ENCODE measurements around the gene CHM.
"Not testable (repeated sequence)": the region's sequence is repeated elsewhere in the genome, so short reads cannot be mapped to it uniquely, and the experiment has no call there.

The CHM gene

GRCh38 chrX:86021652-86022289 lies 25.6 kb downstream of the CHM start:
- Histone ChIP-seq H3K36me3 (ENCODE audit: insufficient read depth, low read length) (peaks cover 26% of the 10 kb centered on the region; the same call in 1 of the 2 replicates), H3K4me1 (ENCODE audit: insufficient read depth, low read length) (no peaks in the 10 kb centered on the region), H3K9ac (ENCODE audit: low read depth, low read length) (no peak overlapping the region), H3K9me3 (ENCODE audit: insufficient read depth, low read depth, low read length) (no peaks in the 10 kb centered on the region), H3K27me3 (ENCODE audit: insufficient read depth, low read length) (no peaks in the 10 kb centered on the region), H3K4me3 (ENCODE audit: low read length) (no peak overlapping the region), H3K27ac (ENCODE audit: low read depth, low read length) (no peak overlapping the region)

DNA sequence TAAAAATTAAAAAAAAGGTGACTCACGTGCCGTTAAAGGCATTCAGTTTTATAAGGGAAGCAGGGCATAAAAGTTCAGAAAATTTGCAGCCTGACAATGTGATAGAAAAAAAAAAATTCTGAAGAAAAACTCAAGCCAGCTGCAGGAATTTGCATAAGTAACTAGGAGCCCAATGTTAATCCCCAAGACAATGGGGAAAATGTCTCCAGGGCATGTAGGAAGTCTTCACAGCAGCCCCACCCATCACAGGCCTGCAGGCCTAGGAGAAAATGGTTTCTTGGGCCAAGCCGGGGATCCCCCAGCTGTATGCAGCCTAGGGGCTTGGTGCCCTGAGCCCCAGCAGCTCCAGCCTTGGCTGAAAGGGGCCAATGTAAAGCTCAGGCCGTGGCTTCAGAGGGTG lies 31.2 kb downstream of the CHM start:
- Histone ChIP-seq H3K27ac (ENCODE audit: low read depth, low read length) (no peak overlapping the region), H3K4me3 (ENCODE audit: low read length) (no peak overlapping the region), H3K4me1 (ENCODE audit: insufficient read depth, low read length) (peaks cover 27% of the 10 kb centered on the region), H3K9ac (ENCODE audit: low read depth, low read length) (no peak overlapping the region), H3K36me3 (ENCODE audit: insufficient read depth, low read length) (no peaks in the 10 kb centered on the region), H3K27me3 (ENCODE audit: insufficient read depth, low read length) (no peaks in the 10 kb centered on the region), H3K9me3 (ENCODE audit: insufficient read depth, low read depth, low read length) (no peaks in the 10 kb centered on the region)
- 68% methylated on average over 4 of the region's 4 CpGs for WGBS

DNA sequence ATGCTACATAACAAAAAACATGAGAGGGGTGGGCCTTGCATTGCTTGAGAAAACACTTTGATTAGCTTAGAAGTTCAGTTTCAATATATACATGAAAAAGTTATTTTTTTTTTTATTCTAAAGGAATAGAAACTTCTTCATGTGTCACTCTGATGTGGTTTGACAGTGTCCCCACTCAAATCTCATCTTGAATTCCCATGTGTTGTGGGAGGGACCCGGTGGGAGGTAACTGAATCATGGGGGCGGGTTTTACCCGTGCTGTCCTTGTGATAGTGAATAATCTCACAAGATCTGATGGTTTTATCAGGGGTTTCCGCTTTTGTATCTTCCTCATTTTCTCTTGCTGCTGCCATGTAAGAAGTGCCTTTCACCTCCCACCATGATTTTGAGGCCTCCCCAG lies 32.4 kb downstream of the CHM start:
- not testable (repeated sequence) for H3K36me3 ChIP-seq (ENCODE audit: insufficient read depth, low read length); H3K9me3 ChIP-seq (ENCODE audit: insufficient read depth, low read depth, low read length); H3K4me3 ChIP-seq (ENCODE audit: low read length); H3K27ac ChIP-seq (ENCODE audit: low read depth, low read length); H3K27me3 ChIP-seq (ENCODE audit: insufficient read depth, low read length); H3K9ac ChIP-seq (ENCODE audit: low read depth, low read length)
- WGBS, result 80% methylated on average over 4 of the region's 4 CpGs
- H3K4me1 ChIP-seq (ENCODE audit: insufficient read depth, low read length), result peaks cover 27% of the 10 kb centered on the region

DNA sequence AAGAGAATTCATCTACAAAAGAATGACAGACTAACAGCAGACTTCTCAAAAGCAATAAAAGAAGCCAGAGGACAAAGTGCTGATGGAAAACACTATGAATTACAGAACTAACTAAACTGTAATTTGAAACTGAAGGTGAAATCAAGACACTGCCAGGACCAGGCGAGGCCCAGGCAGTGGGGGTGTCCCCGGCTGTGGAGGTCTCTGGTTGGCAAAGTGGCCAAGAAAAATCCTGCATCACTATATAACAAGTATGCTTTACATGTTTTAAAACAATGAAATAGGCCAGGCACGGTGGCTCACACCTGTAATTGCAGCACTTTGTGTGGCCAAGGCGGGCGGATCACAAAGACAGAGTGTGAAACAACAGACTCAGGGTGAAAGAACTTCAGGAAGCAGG lies 32.9 kb downstream of the CHM start:
- H3K4me1 ChIP-seq (ENCODE audit: insufficient read depth, low read length), result peaks cover 27% of the 10 kb centered on the region
- WGBS, result 55% methylated on average over 3 of the region's 5 CpGs
- peak overlapping the region; percentile 55 for H3K27ac ChIP-seq (ENCODE audit: low read depth, low read length)
- H3K9me3 ChIP-seq (ENCODE audit: insufficient read depth, low read depth, low read length), result no peaks in the 10 kb centered on the region
- H3K9ac ChIP-seq (ENCODE audit: low read depth, low read length), result no peak overlapping the region
- no peaks in the 10 kb centered on the region for H3K27me3 ChIP-seq (ENCODE audit: insufficient read depth, low read length)
- H3K36me3 ChIP-seq (ENCODE audit: insufficient read depth, low read length), result no peaks in the 10 kb centered on the region
- H3K4me3 ChIP-seq (ENCODE audit: low read length), result no peak overlapping the region

GRCh38 chrX:86013792-86014191 lies 33.6 kb downstream of the CHM start:
- Histone ChIP-seq H3K4me1 (ENCODE audit: insufficient read depth, low read length) (peaks cover 27% of the 10 kb centered on the region), H3K9me3 (ENCODE audit: insufficient read depth, low read depth, low read length) (no peaks in the 10 kb centered on the region), H3K27ac (ENCODE audit: low read depth, low read length) (peak overlapping the region; percentile 18; the same call in 1 of the 2 replicates), H3K36me3 (ENCODE audit: insufficient read depth, low read length) (no peaks in the 10 kb centered on the region), H3K27me3 (ENCODE audit: insufficient read depth, low read length) (no peaks in the 10 kb centered on the region), H3K9ac (ENCODE audit: low read depth, low read length) (no peak overlapping the region), H3K4me3 (ENCODE audit: low read length) (no peak overlapping the region)
- WGBS, result 83% methylated on average over 2 of the region's 3 CpGs

GRCh38 chrX:86012188-86012587 lies 35.2 kb downstream of the CHM start:
- WGBS, result 71% methylated on average over 1 of the region's 1 CpG
- Histone ChIP-seq H3K9ac (ENCODE audit: low read depth, low read length) (no peak overlapping the region), H3K4me3 (ENCODE audit: low read length) (no peak overlapping the region), H3K4me1 (ENCODE audit: insufficient read depth, low read length) (peaks cover 27% of the 10 kb centered on the region), H3K36me3 (ENCODE audit: insufficient read depth, low read length) (no peaks in the 10 kb centered on the region), H3K27me3 (ENCODE audit: insufficient read depth, low read length) (no peaks in the 10 kb centered on the region), H3K27ac (ENCODE audit: low read depth, low read length) (no peak overlapping the region; the same call in 1 of the 2 replicates), H3K9me3 (ENCODE audit: insufficient read depth, low read depth, low read length) (no peaks in the 10 kb centered on the region)

- peaks cover 27% of the 10 kb centered on the region for H3K4me1 ChIP-seq (ENCODE audit: insufficient read depth, low read length)
- H3K4me3 ChIP-seq (ENCODE audit: low read length); H3K9ac ChIP-seq (ENCODE audit: low read depth, low read length); H3K36me3 ChIP-seq (ENCODE audit: insufficient read depth, low read length); H3K27me3 ChIP-seq (ENCODE audit: insufficient read depth, low read length); H3K9me3 ChIP-seq (ENCODE audit: insufficient read depth, low read depth, low read length); H3K27ac ChIP-seq (ENCODE audit: low read depth, low read length): not testable (repeated sequence)
- no CpG with 5 or more reads among the region's 1 CpG for WGBS
Observed at GRCh38 chrX:86009803-86010202, 37.6 kb downstream of the CHM start.

DNA sequence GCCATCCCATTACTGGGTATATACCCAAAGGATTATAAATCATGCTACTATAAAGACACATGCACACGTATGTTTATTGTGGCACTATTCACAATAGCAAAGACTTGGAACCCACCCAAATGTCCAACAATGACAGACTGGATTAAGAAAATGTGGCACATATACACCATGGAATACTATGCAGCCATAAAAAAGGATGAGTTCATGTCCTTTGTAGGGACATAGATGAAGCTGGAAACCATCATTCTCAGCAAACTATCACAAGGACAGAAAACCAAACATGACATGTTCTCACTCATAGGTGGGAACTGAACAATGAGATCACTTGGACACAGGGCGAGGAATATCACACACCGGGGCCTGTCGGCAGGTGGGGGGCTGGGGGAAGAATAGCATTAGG lies 39.5 kb downstream of the CHM start:
- H3K4me1 ChIP-seq (ENCODE audit: insufficient read depth, low read length), result peaks cover 11% of the 10 kb centered on the region
- H3K9me3 ChIP-seq (ENCODE audit: insufficient read depth, low read depth, low read length), result not testable (repeated sequence)
- WGBS, result no CpG with 5 or more reads among the region's 4 CpGs

DNA sequence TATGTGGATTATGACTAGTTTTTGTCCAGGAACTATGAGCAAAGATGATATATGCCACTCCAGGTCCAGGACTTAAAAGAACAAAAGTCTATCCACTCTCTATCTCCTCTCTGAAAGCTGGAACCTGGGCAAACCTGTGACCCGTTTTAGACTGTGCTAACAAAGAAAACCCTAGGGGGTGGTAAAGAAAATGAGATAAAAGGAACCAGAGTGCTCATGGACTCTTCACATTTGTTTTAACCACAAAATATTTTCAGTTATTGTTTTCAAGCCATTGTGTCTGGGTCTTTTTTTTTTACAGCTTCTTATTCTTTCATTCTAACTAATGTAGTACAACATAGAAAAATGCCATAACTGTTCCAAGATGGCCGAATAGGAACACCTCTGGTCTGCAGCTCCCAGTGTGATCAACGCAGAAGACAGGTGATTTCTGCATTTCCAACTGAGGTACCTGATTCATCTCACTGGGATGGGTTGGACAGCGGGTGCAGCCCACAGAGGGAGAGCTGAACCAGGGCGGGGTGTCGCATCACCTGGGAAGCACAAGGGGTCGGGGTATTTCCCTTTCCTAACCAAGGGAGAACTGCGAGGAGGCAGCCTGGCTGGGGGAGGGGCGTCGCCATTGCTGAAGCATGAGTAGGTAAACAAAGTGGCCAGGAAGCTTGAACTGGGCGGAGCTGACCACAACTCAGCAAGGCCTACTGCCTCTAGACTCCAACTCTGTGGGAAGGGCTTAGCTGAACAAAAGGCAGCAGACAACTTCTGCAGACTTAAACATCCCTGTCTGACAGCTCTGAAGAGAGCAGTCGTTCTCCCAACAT lies 45.1 kb downstream of the CHM start:
- Histone ChIP-seq H3K4me3 (ENCODE audit: low read length) (peak overlapping the region; percentile 30; the same call in 1 of the 2 replicates), H3K27me3 (ENCODE audit: insufficient read depth, low read length) (no peaks in the 10 kb centered on the region), H3K9me3 (ENCODE audit: insufficient read depth, low read depth, low read length) (no peaks in the 10 kb centered on the region), H3K9ac (ENCODE audit: low read depth, low read length) (peak overlapping the region; percentile 62; the same call in 1 of the 2 replicates), H3K4me1 (ENCODE audit: insufficient read depth, low read length) (peaks cover 13% of the 10 kb centered on the region), H3K27ac (ENCODE audit: low read depth, low read length) (peak overlapping the region; percentile 81), H3K36me3 (ENCODE audit: insufficient read depth, low read length) (no peaks in the 10 kb centered on the region)
- 23% methylated on average over 7 of the region's 12 CpGs for WGBS

More for the DNA sequence above, 39.5 kb downstream of the CHM start:
- not testable (repeated sequence) for H3K9ac ChIP-seq (ENCODE audit: low read depth, low read length); H3K27me3 ChIP-seq (ENCODE audit: insufficient read depth, low read length); H3K4me3 ChIP-seq (ENCODE audit: low read length); H3K36me3 ChIP-seq (ENCODE audit: insufficient read depth, low read length); H3K27ac ChIP-seq (ENCODE audit: low read depth, low read length)

DNA sequence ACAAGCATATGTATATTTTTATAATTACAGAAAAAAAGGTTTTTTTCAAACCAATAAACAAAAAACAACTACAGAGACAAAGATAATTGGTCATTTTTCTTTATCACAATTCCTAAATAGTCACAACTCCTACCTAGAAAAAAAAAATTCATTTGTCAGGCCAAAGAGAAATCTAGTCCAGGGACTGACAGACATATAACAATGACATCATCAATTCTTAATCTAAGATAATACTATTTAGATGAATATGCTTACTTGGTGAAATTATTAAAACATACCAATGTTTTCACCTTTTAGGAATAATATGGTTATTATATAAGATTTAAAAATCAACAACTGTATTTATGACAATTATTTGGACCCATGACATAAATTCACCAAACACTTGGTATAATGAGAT lies 48.4 kb downstream of the CHM start:
- no peaks in the 10 kb centered on the region for H3K9me3 ChIP-seq (ENCODE audit: insufficient read depth, low read depth, low read length)
- H3K4me3 ChIP-seq (ENCODE audit: low read length), result no peak overlapping the region
- no peak overlapping the region for H3K27ac ChIP-seq (ENCODE audit: low read depth, low read length)
- H3K36me3 ChIP-seq (ENCODE audit: insufficient read depth, low read length), result no peaks in the 10 kb centered on the region
- H3K27me3 ChIP-seq (ENCODE audit: insufficient read depth, low read length), result no peaks in the 10 kb centered on the region
- peaks cover 45% of the 10 kb centered on the region for H3K4me1 ChIP-seq (ENCODE audit: insufficient read depth, low read length)
- no peak overlapping the region for H3K9ac ChIP-seq (ENCODE audit: low read depth, low read length)

- H3K4me1 ChIP-seq (ENCODE audit: insufficient read depth, low read length), result peaks cover 48% of the 10 kb centered on the region
- H3K36me3 ChIP-seq (ENCODE audit: insufficient read depth, low read length), result no peaks in the 10 kb centered on the region
- no peak overlapping the region for H3K4me3 ChIP-seq (ENCODE audit: low read length)
- H3K9ac ChIP-seq (ENCODE audit: low read depth, low read length), result no peak overlapping the region; the same call in 1 of the 2 replicates
- H3K27me3 ChIP-seq (ENCODE audit: insufficient read depth, low read length), result no peaks in the 10 kb centered on the region
- H3K27ac ChIP-seq (ENCODE audit: low read depth, low read length), result peak overlapping the region; percentile 60; the same call in 1 of the 2 replicates
- H3K9me3 ChIP-seq (ENCODE audit: insufficient read depth, low read depth, low read length), result no peaks in the 10 kb centered on the region
Observed at GRCh38 chrX:85996555-85996954, 50.8 kb downstream of the CHM start.

Data from HUES64 (cell line).